Activated CD4-positive, alpha-beta T cell treated with anti-CD3 and anti-CD28 coated beads for 1 hour (primary cell): Measurements from ENCODE around the gene NES.

Experiments
- DNase-seq: peaks from one replicate; pipeline ENCODE4 v3.0.0-alpha.2; 2020

NES gene, protein sequence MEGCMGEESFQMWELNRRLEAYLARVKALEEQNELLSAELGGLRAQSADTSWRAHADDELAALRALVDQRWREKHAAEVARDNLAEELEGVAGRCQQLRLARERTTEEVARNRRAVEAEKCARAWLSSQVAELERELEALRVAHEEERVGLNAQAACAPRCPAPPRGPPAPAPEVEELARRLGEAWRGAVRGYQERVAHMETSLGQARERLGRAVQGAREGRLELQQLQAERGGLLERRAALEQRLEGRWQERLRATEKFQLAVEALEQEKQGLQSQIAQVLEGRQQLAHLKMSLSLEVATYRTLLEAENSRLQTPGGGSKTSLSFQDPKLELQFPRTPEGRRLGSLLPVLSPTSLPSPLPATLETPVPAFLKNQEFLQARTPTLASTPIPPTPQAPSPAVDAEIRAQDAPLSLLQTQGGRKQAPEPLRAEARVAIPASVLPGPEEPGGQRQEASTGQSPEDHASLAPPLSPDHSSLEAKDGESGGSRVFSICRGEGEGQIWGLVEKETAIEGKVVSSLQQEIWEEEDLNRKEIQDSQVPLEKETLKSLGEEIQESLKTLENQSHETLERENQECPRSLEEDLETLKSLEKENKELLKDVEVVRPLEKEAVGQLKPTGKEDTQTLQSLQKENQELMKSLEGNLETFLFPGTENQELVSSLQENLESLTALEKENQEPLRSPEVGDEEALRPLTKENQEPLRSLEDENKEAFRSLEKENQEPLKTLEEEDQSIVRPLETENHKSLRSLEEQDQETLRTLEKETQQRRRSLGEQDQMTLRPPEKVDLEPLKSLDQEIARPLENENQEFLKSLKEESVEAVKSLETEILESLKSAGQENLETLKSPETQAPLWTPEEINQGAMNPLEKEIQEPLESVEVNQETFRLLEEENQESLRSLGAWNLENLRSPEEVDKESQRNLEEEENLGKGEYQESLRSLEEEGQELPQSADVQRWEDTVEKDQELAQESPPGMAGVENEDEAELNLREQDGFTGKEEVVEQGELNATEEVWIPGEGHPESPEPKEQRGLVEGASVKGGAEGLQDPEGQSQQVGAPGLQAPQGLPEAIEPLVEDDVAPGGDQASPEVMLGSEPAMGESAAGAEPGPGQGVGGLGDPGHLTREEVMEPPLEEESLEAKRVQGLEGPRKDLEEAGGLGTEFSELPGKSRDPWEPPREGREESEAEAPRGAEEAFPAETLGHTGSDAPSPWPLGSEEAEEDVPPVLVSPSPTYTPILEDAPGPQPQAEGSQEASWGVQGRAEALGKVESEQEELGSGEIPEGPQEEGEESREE (N-terminal part only)

DNA sequence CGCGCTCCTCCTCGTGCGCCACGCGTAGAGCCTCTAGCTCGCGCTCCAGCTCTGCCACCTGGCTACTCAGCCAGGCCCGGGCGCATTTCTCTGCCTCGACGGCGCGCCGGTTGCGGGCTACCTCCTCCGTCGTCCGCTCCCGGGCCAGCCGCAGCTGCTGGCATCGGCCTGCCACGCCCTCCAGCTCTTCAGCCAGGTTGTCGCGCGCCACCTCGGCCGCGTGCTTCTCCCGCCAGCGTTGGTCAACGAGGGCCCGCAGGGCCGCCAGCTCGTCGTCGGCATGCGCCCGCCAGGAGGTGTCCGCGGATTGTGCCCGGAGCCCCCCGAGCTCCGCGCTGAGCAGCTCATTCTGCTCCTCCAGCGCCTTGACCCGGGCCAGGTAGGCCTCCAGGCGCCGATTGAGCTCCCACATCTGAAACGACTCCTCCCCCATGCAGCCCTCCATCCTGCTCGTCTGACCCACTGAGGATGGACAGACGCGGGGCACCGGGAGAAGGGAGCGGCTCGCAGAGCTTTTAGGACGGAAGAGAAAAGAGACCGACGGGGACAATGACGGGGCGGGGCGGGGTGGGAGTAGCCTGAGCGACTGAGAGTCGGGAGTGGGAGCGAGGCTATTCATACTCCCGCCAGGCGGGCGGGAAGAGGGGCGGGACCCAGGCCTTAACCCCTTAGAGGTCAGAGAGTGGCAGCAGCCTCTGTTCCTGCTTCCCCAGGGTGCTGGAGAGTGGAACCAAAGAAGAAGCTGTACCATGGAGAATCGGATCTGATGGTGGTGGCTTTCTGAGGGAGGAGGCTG is at the start of gene NES:
TSS of gene NES (minus strand) at position 588 of the 796 bp plus-strand sequence. CDS start at position 445, 143 bp downstream.
- DNase-seq, result no peak

DNA sequence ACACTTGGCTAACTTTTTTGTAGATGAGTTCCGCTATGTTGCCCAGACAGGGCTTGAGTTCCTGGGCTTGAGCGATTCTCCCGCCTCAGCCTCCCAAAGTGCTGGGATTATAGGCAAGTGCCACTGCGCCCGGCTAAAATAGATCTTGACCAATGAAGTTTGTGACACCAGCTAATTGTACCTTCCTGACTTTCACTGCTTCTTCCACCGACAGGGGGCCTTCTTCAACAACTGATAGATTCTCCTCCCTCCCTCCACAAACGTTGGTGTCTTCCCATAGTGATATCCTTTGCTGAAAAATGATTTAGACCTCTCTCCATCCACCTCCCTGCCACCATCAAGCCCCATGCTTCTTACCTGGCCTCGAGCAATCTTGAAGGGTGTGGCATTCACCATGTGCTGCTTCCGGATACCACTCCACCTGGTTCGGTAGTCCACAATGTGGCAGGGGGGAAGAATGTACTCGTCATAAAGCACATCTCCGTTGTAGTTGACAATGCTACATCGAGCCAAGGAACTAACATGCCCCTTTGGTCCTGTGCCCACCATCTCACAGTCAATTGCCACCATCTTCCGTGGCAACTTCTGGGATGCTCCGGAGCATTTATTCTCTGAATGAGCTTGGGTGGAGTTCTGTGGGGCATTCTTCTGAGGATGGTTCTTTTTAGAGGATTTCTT is 49.5 kb upstream of the NES start:
- no peak for DNase-seq

DNA sequence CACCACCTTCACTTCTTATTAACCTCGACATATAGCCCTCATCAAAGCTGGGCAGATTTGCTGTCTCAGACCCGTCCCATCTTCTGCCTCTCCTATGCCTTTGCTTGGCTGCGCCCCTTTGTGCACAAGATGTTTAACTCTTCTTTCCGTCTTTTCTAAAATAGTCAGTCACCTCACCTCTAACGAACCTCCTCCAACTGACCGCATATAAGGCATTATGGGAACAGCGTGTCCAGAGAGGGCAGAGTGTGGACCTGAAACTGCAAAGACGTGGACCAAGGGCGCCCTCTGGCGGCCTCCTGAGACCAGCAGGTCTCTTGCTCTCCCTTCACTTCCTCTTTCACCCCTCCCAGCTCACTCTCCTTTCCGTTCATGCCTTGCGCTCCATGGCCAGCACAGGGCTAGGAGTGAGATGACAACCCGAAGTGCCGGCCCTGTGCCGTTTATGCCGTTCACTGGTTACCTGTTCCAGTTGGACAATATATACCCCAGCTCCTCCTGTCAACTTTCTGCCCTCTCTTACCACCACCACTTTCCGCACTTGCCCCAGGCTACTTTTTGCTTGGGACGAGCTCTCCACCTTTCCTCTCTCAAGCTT is 48.6 kb upstream of the NES start:
- peak; percentile 65 for DNase-seq

DNA sequence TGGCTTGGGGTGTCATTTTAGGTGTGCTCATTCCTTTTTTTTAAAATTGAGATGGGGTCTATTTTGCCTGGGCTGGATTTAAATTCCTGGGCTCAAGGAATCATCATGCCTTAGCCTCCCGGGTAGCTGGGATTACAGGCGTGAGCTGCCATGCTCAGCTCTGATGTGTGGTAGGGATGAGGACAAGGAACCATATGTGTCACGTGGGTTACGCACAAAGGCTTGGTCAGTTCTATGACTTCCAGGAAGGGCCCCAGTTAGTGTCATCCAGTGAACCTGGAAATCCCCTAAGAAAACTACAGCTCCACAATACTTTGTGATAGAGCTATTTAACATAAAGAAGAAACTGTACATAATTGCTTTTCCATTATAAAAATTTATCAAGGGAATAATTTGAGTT is 44.3 kb upstream of the NES start:
- DNase-seq, result no peak

DNA sequence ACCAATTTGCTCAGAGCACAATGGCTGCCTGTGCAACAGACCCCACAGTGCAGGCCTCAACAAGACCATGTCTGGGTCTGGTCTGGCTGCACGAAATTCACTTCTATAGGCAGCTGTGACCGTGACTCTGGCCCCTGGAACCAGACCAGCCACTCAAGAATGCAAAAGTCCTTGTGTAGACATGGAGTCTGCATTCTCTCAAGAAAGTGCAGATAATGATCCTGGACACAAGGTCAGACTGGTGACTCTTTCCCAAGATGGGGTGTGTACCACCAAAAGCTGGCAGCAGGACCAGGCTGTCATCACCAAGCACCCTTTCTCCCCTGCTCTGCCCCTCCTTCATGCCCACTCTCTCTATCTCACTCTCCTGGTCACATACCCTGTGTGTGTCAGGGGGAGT is 43.9 kb upstream of the NES start:
- no peak for DNase-seq

DNA sequence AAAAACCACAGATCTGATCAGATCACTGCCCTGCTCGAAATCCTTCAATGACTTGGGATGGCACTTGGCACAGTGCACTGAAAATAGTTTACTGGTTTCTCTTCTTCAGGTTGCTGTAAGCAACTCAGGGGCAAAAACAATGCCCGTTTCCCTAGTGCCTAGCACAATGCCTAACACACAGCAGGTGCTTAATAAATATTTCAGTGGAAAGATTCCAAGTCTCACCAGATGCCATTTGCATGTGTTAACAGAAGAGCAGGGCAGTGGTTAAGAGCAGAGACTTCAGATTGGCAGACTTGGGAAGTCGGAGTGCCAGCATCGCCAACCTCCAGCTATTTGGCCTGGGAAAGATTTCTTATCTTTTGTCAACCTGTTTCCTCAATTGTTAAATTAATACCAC is 40.1 kb upstream of the NES start:
- DNase-seq, result no peak

DNA sequence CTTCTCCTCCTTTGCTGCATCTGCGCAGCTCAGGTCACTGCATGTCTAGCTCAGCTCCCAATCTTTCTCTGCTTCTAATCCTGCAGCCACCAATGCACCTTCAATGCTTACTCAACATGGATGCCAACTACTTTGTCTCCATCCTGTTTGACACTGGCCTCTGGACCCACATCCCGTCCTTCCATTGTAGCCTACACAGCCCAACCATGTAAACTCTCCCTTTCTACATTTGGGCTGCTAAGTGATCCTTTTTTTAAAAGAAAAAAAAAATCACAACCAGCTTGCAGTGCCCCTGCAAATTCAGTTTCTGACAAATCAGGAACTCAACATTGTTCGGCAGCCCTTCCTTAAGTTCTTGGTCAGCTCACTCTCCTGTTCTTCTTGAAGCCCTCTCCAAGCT is 37.6 kb upstream of the NES start:
- no peak for DNase-seq

DNA sequence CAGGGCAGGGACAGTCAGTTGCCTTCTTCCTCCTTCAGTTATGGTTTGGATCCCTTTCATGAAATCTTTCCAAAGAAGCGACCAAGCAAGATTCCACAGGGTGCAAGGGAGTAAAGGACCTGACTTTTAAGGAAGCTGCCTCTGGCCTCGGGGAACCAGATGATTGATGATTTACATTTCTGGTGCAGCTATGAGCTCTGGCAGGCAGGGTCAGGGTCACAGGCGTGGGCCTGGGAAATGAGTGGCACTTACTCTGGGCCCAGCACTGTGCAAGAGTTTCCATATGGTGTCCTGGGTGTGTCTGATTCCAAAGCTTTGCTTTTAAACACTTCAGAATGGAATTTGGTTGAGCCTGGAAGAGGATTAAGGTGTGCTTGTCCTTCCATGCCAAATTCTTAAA is 35.4 kb upstream of the NES start:
- DNase-seq, result no peak

DNA sequence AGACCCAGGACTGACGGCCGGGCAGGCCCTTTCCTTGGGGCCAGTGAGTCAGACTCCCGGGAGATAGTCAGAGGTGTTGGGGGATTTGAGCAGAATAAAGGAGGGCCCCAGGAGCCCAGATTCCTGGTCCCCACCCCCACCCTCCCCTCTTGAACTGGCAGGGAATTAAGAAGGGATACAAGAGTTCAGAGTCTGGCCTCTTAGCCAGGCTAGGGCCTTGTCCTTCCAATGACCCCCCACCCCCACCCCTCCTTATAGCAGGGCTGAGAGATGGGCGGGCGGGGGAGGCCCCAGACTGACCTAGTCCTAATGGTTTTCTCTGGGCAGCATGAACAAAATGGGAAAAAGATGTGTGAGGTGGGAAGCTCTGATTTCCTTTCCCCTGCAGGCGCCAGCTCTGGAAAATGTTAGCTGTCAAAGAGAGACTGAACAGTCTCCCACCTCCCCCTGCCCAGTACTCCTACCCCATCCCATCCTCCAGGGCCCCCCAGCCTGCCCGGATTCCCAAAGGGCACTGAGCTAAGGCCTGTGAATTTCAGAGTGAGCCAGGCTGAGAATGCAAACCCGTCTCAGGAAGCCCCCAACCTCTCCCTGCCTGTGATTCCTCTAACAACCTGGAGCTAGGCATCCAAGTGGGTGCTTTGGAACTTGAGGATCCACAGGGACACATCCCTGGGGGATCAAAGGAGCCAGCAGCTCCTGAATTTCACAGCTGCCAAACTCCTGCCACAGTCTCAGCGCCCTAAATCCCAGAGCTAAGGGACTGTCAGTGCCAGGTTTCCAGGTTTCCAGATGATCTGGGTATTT is 34.0 kb upstream of the NES start:
- DNase-seq, result no peak

DNA sequence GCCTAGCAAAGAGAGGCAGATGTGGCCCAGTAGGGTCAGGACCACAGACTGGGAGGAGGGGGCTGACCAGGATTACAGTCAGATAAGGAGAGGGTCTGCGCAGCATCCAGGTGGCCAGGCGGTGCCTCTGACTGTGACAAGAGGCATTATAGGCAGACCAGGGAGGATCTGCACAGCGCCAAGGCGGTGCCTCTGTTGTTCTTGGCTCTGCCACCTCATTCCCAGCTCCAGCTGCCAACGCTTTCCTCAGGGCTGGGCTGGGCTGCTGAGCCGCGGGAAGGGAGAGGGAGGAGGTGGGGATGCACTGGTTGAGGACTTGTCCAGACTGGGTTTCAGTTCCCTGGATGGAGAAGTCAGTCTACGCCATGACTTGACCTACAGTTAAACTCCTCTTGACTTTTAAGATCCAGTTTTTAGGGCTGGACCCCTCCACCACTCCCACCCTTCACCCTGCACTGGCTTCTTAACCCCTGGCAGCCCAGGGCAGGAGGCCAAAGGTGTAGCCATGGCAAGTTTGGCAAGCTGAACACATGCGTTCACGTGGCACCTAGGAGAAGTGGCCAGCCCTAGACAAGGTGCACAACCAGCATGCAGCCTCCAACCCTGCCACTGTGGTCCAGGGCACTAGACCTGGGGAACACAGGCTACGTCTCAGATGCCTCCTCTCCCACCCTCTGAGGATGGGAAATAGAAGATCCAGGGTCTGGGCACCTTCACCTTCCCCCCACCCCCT is 32.7 kb upstream of the NES start:
- no peak for DNase-seq

DNA sequence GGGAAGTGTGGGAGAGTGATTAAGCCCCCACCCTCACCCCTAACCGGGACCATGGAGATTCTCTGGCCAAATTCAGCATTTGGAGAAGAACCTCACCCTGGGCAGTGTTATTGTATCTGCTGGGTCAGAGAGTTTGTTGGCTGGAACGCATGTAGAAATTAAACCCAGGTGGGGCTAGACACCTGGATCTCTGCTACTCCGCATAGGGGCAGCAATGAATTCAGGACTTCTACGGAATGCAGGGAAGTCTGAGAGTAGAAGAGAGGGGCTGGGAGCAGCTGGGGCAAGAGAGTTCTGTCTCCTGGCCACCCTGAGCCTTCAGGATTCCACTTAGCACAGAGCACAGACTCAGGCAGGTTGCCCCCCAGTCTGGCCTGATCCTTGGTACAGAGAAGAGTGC is 31.8 kb upstream of the NES start:
- no peak for DNase-seq

DNA sequence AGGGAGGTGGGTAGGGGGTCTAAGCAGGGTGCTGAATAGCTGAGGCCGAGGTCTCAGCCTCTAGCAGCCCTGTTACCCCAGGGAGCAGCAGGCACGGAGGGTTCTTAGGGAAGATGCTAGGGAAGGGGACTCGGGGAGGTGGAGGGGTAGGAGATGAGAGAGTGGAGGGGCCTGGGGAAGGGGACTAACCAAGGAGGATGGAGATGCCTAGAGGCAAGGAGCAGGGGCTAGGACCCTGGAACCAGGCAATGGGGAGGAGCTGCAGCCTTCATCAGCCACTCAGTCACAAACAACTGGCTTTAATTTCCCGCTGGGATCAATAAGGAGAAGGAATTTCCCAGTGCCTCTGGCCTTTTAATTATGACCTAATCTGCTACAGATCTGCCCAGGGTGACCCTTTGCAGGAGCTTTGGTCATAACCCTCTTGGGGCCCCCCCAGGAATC is 31.0 kb upstream of the NES start:
- DNase-seq, result no peak

DNA sequence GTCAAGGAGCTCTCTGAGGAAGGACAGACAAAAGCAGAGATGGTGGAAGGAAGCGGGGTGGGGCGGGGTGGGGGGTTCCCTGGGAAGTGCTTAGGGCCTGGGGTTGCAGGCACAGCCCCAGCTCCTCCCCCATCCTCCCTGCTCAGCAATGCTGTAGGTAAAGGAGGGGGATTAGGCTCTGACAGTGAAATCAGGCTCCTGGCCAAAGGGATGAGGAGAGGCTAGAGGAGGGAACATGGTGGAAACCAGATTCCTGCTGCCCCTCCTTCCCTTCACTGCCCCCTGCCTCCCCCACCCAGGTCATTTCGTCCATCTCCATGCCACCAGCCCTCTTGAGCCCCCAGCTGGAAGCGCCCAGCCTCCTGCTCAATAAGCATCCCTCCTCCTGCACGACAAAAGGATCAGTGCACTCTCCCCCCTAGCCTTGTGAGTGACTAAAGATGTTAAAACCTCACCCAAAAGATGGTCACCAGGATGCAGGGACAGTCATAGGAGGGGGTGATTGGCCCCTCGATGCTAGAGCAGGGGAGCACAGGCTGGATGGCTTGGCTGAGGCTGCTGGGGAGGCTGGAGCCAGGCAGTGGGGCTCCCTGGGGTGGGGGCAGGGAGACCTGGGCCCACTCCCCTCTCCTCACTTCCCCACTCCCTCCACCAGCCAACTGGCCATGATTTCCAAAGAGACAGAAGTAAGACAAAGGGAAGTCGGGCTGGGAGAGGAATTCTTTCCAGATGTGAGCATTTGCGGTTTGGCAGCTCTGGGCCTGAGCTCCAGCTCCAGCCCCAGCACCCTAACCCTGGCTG is 30.4 kb upstream of the NES start:
- DNase-seq, result no peak

DNA sequence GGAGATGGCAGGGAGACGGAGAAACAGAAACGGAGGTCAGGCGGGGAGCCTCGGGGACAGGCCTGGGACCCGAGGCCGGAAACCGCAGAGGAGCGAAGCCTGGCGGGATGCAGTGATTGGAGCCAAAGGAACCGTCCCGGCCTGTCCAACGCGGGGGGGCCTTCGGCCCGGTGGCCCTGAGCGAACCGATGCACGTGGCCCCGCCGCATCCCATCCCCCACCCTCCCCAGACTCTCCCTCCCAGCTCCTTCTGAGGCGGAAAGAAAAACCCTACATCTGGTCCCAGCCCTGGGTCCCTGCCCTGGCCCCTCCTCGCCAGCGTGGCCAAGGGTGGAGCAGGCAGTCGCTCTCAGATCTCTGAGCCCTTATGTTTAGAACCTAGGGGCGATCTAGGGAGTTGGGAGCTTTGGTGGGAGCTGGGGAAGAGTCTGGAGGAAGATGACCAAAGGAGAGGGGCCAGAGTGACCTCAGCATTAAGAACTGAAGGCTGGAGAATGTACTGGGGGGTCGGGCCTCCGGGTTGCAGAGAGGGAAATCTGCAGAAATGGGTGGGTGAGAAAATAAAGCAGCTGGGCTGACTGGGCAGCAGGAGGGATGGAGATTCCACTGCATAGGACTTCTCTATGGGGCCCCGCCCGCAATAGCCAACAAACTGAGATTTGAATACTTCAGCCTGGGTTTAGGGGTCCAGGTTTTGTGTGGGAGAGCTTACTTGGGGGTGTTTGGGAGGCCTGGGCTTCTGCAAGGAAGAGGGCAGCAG is 29.6 kb upstream of the NES start:
- DNase-seq, result peak; percentile 13

DNA sequence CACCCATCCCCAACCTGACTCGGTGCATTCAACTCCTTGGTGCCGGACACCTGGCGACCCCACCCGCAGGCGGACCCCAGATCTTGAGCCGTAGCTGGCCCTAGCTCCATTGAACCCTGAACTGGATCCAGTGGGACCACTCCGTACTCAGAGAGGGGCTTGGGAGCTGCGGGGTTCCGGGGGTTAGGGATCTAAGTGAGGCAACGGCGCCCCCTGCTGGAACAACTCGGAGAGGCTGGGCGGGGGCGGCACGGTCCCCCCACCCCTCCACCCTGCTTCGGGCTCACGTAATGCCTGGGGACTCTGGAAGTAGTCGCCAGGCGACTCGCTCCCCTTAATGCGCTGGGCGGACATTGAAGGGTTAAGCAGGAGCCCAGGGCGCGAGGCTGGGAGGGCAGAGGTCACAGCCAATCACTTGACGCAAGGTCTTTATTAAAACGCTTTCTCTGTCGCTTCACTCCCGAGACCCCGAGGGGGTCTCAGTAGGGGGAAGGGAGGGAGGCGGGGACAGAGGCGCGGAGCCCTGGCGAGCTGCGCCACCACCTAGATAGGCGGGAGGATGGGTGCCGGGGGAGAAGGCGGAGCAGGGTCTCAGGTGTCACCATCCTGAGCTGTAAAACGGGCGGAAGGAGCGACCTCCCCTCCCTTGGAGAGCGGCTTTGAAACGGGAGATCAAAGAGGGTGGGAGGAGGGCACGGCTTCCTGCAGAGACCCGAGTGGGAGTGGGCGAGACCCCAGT is 28.9 kb upstream of the NES start:
- peak; percentile 56 for DNase-seq

DNA sequence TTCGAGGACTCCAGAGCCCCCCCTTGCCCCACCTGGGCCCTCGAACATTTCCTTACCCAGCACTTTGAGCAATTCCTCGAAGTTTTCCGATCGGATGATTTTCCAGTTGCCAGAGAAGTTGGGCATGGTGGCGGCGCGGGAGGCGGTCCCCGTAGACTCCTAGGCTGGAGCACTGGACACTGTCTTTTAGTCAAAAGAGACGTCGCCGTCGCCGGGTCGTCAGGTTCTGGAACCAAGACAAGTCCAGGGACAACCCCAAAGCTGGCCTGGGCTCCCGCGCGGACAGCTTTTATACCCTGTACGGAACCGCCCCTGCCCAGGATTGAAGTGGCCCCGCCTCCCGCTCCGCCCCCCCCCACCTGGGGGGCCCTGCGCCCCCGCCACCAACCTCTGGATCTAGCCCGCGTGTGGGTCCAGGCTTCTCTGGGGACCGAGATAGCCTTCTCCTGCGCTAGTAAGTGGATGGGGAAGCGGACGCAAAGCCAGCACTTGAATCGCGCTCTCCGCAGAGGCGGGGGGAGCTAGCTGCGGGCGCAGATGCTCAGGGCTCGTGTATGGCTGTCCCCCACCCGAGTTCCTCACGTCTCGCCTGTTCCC is 28.2 kb upstream of the NES start, which contains the start of gene CRABP2:
TSS of gene CRABP2 (minus strand) at position 263 of the 597 bp plus-strand sequence. CDS start at position 126, 137 bp downstream.
- peak; percentile 14 for DNase-seq

DNA sequence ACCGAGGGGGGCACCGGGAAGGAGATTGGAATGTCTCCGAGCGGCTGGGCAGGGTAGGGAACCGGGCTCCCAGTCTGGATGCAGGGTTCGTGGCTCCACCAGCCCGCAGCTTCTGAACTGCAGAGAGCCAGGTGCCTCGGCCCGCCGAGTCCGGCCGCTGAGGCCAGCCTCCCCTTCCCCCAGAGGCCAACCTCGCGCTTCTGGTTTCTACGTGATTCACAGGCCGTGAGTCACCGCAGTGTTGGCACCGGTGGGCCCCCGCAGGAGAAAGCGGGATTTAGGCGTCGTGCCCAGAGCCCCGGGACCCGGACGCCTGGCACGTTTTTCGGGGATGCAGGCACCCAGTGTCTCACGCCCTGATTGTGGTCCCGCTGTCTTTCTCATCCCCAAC is 27.7 kb upstream of the NES start:
- no peak for DNase-seq
